ENCODE results near the gene EPN3.

EPN3 gene

DNA sequence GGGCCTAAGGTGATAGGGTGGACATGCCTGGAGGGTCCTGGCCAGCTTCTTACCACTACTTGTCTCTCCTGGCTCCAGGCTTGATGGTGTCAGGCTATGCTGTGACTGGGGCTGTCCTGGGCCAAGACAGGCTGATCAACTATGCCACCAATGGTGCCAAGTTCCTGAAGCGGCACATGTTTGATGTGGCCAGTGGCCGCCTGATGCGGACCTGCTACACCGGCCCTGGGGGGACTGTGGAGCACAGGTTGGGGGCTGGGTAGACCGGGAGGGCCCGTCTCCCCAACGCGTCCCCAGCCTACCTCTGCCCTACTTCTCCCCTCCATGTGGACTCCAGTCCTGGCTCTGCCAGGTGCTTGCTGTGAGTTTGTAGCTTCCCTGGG, 18.9 kb downstream of the EPN3 start:
- no peak for DNase-seq

GRCh38 chr17:50551884-50552283, 19.3 kb downstream of the EPN3 start:
- no peak for DNase-seq

DNA sequence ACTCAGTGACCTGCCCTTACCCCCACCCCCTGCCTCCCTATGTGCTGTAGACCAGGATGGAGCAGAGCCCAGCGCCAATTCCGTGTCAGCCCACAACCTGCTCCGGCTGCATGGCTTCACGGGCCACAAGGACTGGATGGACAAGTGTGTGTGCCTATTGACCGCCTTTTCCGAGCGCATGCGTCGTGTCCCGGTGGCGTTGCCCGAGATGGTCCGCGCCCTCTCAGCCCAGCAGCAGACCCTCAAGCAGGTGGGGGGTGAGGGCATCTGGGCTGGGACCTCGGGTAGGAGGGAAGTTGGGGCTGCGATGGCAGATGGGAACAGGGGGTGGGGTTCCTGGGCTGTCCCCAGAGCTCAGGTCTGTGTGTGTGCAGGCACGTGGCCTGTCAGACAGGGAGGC, 21.7 kb downstream of the EPN3 start:
- DNase-seq = no peak

- no peak for DNase-seq
Measured at GRCh38 chr17:50556803-50557202, 24.3 kb downstream of the EPN3 start.

DNA sequence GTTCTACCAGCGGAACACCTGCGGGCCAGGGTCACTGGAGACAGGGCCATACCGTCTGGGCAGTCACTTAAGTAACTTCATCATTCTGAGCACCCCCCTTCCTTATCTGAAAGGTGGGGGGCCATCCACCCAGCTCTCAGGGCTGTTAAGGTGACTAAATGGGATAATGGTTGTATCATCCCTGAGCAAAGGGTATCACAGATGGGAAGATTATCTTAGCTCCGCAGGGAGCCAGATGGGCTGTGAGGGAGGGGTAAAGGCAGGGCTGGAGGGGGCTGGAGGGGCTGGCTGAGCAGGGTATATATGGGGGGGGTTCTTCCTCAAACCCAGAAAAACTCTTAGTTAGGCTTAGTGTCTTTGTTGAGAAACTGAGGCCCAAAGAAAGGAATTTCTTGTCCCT, 25.1 kb downstream of the EPN3 start:
- no peak for DNase-seq

GRCh38 chr17:50558091-50558490, 25.6 kb downstream of the EPN3 start:
- no peak for DNase-seq

DNA sequence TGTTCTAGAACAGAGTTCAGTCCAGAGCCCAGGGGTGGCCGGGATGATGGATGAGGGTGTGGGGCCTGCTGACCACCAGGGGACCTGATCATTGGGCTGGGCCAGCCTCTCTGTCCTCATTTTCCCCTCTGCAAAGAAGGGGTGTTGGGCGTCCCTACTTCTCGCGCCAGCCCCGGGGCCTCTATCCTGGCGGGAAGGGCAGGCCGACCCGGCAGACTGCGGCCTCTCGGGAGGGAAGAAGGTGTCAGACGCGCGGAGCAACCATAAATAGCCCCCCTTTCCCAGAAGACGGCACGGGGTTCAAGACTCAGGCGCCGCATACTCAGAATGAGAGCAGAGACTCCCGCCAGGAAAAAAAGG, 26.0 kb downstream of the EPN3 start:
- no peak for DNase-seq

GRCh38 chr17:50558941-50559614, 26.5 kb downstream of the EPN3 start:
- no peak for DNase-seq

DNA sequence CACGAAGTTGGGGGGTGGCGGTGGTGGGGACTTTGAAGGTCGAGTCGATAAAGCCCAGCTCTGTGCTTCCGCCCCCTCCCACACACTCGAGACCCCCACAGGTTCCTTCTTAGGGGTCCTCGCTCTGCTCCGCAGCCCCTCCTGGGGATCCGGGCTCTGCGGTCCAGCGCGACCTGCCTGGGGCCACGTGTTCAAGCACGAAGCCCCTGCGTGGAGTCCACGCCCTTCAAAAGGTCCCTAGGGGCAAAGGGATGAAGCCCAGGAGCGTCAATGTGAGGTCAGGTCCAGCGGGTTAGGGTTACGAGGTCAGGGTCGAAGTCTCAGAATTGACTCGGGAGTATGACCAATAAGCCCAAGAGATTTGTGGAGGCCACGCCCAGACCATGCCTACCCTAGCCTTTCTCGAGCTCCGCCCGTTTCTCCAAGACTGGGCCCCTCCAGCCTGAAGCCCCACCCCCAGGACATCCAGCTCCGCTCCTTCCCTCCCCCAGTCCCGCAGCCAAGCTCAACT, 27.2 kb downstream of the EPN3 start:
- DNase-seq = no peak

- DNase-seq = peak; percentile 80
Measured at GRCh38 chr17:50560185-50560824, 27.8 kb downstream of the EPN3 start, which contains the start of gene CACNA1G. Gene CACNA1G (plus strand): TSS chr17:50560715. CDS start chr17:50561460, 745 bp downstream.

DNA sequence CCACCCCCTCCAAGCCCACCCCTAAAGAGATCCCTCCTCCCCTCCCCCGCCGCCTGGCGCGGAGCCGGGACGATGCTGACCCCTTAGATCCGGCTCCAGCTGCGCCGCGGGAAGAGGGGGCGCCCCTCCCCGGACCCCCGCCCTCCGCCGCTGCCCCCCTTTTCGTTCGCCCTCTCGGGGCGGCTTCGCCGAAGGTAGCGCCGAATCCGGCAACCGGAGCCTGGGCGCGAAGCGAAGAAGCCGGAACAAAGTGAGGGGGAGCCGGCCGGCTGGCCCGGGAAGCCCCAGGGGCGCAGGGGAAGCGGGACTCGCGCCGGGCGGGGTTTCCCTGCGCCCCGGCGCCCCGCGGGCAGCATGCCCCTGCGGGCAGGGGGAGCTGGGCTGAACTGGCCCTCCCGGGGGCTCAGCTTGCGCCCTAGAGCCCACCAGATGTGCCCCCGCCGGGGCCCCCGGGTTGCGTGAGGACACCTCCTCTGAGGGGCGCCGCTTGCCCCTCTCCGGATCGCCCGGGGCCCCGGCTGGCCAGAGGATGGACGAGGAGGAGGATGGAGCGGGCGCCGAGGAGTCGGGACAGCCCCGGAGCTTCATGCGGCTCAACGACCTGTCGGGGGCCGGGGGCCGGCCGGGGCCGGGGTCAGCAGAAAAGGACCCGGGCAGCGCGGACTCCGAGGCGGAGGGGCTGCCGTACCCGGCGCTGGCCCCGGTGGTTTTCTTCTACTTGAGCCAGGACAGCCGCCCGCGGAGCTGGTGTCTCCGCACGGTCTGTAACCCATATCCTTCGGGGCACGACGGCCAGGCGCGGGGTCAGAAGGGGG, 28.6 kb downstream of the EPN3 start:
- no peak for DNase-seq

- DNase-seq = no peak
Measured at GRCh38 chr17:50561746-50562141, 29.2 kb downstream of the EPN3 start.

GRCh38 chr17:50562242-50563091, 29.9 kb downstream of the EPN3 start:
- no peak for DNase-seq

- no peak for DNase-seq
Measured at GRCh38 chr17:50563092-50563511, 30.6 kb downstream of the EPN3 start.

DNA sequence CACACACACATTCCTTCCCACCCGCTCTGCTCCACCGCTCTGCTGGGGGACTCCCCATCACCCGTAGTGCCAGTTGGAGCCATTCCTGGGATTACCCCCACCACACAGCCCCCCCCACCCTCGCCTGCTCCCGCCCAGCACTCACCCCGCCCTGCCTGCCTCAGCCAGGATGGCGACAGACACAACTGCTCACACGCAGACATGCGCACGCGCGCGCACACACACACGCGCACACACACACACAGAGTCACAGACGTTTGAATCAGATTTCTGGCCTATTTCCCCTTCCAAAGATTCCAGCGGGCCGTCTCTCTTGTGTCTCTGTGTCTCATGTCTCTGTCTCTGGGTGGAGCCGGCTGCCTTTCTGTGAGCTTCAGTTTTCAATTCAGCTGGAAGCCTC, 32.4 kb downstream of the EPN3 start:
- DNase-seq = no peak

DNA sequence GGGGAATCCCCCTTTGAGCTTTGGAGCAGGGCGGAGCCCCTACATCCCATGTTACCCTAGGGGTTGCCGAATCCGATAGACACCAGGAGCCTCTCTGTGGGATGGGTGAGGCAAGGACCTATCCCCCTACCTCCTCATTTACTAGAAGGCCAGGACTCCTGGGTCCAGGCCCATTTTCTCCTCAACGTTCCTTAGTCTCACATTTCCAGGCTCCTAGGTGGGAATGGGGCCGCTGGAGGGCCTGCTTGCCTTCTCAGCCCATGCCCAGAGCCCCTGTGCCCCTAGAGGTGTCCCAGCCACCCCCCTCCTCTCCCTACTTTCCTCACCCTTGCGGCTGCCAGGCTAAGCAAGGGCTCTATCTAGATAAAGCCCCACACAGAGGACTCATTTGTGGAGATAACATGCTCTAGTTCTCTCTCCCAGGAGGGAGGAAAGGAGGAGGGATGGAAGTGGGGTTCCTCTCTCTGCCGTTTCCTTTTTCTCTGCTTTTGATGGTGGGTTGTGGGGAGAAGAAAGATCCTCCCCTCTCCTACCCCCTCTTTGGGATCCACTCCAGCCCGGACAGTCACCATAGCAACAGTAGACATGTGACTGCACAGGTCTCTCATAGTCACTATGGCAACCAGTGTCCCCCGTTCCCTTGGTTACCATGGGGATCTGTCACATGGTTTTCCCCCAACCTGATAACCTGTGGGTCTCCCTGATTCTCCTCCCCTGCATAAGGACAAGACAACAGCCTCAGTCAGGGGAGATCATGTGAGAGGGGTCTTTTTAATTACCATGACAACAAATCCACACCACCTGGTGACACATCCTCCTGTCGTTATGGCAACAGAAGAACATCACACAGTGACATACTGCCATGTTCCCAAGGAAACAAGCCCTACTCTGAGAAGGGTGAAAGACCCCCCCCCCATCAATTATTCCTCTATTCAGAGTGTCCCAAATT, 33.1 kb downstream of the EPN3 start:
- DNase-seq = no peak

DNA sequence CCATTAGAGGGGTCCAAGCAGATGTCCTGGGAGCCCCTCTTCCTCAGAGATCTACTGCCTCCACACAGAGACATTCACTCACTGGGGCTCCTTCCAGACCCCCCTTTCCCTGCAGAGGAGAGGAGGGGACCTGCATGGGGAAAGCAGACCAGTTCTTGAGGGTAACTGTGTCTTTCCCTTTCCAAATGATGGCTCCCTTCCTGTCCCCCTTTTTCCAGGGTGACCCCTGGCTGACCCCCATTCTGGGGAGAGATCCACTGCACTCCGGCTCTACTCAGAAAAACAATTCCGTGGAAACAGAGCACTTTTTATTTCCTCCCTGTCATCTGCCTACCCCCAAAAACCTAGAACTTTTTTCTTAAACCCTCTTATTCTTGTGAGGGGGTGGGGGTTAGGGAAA, 34.4 kb downstream of the EPN3 start:
- DNase-seq = no peak

DNA sequence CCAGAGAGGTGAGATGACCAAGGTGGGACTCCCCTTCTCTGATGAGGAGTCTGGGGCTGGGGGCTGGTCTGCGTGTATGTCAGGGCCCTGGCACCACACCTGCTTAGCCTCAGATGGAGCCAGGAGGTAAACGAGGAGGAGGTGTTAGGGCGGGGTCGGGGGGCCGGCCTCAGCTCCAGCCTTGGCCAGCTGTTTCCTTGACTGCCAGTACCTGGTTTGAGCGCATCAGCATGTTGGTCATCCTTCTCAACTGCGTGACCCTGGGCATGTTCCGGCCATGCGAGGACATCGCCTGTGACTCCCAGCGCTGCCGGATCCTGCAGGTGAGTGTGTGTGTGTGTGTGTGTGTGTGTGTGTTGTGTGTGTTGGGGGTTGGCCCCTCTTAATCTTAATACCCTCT, 36.1 kb downstream of the EPN3 start:
- no peak for DNase-seq

GRCh38 chr17:50569592-50569991, 37.1 kb downstream of the EPN3 start:
- DNase-seq = no peak

DNA sequence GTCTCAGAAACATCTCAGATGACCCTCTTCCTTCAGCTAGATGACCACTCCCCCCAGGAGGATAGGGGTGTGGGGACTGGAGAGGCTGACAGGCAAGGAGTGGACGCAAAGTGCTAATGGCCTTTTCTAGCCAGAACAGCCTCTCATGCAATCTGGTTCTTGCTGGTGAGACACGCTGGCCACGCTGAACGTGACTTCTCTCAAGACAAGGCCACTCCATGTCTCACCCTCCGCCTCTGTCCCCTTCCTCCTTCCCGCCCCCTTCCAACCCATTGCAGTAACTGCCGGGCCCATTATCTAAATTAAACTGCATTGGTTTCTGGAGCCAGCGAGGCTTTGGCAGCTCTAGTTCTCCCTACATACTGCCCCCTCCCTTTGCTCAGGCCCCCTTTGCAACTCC, 37.5 kb downstream of the EPN3 start:
- no peak for DNase-seq

GRCh38 chr17:50570528-50570927, 38.0 kb downstream of the EPN3 start:
- no peak for DNase-seq

DNA sequence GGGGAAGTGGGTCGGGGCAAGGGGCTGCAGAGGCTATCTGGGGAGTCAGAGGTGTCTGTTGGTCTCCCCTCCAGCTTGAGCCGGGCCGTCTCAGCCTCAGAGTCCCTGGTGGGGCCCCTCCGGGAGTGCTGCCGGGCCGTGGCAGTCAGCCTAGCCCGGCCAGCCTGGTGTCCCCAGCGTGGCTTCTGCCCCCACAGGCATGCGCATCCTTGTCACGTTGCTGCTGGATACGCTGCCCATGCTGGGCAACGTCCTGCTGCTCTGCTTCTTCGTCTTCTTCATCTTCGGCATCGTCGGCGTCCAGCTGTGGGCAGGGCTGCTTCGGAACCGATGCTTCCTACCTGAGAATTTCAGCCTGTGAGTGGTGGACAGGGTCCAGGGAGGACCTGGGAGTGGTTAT, 39.1 kb downstream of the EPN3 start:
- no peak for DNase-seq
